OCI-M1 (cell line): ENCODE data around the gene ZBTB38.

Source experiments
- DNase-seq: peaks from one replicate; lab custom pipeline; 2025; lab: John Stamatoyannopoulos, UW

The ZBTB38 gene

DNA sequence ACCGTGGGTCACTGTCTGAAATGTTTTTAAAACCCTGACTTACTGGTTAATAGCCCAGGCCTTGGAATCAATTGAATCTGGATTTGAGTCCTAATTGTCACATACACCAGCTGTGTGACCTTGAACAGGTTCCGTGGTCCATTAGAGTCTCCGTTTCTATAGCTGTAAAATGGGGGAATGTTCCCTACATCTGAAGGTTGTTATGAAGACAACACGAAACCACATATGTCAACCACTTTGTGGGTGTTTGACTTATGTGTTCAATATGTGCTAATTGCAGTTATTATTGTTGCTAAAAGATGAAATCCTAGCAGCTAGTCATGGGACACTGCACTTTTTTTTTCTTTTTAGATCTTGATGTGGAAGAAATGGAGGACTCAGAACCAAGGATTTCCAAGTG is 35.3 kb downstream of the ZBTB38 start:
- no peak for DNase-seq

DNA sequence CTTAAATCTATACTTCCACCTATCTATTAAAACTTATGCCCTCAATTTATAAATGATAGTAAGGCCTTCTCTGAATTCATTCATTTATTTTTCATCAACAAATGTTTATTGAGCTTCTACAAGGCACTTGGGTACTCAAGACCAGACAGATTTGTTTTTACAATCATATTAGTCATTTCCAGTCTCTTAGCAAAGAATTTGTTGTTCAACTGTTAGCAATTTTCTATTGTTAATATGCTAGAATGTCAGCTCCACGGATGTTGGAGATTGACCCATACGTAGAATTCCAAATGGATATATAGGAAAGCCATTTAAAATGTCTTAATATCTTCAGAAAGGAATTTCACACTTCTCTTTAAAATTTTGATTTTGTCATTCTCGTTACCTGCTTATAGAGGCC is 36.7 kb downstream of the ZBTB38 start:
- no peak for DNase-seq

DNA sequence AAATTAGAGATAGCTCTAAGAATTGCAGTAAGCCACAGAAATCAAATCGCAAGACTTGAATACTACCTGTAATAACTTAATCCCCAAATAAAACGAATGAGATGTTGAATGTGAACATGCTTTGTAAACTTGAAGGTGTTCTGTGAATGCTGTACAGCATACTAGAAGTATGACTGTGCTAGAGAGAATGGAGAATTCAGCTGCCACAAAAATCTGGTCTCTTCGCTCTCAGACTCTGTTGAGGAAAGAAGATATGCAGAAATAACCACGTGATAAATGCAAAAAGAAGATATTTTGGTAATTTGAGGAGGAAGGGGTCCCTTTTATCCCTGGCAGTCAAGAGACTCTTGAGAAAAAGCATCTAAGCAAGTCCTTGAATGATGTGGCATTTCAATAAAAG is 37.3 kb downstream of the ZBTB38 start:
- DNase-seq = no peak

DNA sequence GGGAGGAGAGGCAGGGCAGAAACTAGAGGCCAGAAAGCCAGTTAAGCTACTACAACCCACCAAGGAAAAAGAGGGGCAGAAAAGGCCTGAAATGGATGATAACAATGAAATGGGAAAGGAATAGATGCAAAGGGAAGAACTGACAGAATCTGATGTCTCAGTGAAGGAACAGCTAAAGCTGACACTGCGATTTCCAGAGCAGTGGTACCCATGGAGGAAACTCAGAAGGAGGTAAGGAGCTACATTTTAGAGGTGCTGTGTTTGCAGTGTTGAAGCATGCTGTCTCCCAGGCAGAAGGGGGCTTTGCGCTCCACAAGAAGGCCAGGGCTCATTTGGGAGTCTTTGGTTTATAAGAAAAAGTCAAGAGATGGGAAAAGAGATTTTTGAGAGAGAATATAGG is 38.0 kb downstream of the ZBTB38 start:
- no peak for DNase-seq

DNA sequence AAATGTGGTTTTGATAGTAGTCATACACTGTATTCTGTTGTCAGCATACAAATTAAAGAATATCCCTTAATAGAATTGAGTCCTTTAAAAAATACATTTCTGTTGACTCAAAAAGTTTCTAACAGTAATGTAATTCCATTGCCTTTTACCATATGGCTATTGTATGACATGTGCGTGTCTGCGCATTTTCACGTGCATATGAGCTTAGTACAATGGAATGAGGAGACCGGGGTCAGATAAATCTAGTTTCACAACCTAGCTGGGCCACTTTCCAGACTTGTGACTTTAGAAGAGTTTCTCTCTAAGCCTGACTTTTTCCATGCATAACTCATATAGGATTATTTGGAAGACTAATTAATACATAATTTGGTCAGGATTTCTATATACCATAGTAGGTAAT is 38.7 kb downstream of the ZBTB38 start:
- no peak for DNase-seq

DNA sequence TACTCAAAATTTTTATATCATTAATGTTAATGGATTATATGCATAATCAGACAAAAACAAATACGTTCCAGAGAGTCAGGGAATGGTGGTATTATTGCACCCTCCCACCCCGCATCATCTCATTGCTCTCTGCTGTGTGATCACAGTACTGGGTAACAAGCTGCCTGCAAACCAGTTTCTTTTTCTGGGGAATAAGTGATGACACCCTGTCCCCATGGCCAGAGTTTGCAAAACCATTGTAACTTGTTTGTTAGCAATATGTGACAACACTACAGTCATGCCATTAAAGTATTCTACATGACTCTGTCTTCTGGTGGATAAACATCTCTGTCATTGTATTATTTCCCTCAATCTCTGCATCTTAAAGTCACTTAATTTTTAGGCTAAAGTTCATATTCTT is 39.5 kb downstream of the ZBTB38 start:
- no peak for DNase-seq

GRCh38 chr3:141408596-141408995 is 40.3 kb downstream of the ZBTB38 start:
- DNase-seq = no peak

- no peak for DNase-seq
These were observed 41.6 kb downstream of the ZBTB38 start for GRCh38 chr3:141409940-141410241.

GRCh38 chr3:141410408-141410807 is 42.1 kb downstream of the ZBTB38 start:
- no peak for DNase-seq

DNA sequence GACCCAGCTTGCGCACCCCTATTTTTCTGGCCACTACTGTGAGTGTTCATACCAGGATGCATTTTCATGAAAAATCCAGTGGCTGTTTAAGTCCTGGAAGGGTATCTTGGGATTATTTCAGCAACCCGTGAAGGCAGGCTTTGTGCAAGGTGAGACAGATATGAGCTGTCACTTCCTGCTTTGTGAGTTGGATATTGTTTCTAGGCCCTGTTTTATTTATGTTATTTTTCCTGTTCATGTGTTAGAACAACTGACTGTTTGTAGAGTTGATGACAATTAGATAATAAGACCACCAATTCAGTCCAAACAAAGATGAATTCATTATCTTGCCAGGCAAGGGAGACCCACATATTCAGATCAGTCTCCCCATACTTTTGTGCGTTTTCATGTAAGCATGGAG is 42.5 kb downstream of the ZBTB38 start:
- DNase-seq = no peak

DNA sequence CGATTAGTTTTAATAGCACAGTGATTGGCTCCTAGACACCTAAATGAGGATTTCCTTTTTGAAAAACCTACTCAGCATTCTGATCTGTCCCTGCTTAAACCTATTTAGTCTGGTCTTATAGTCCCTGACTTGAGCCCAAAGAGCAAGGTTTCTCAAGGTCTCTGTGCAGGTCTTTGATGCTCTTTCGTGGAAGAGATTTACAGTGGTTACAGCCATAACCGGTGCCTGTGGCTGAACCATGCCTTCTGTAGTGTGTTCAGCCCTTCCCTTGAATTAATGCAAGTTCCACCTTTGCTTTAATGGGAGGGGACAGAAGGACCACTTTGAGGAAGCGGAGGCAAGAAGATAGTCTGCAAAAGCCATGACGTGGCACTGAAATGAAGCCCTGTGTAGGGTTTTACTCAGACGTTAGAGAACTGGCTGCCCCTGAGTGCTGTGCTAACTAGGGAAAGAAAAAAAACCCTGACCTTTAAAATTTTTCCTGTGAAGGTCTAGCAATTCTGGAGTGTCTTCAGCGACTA is 43.0 kb downstream of the ZBTB38 start:
- DNase-seq = no peak

DNA sequence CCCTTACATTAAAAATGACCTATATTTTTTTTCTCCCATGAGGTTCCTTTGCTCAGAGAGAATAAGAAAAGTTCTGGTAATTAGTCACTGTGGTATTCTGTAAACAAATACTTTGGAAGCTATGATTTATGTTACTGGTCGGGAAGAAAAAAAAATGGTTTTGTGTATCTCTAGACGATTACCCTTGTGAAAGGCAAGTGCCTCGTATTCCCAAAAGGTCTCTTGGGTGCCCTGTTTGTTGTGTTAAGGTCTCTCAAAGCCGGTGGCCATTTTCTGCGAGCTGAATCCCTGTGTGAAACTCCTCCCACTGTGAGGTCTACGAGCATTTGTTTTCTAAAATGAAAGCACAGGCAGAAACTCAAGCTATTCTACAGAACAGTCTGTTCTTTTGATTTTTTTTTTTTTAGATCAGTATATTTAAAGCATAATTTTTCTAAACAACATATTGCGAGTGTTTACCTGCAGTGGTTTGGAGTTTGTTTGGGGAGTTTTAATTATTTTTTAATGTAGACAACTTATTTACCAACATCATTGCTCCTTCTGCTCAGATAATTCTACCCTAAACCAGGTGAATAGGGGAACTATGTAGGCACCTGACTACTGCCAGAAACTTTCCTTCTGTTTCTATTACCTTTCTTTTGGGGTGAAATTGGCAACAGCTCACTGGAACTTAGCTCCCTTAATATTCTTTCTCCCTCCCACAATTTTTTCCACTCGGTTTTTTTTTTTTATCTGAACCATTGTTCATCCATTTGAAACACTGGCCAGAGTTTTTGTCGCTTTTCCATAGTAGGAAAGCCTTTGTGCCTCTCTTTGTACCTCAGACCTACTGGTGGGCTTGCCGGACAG is 44.0 kb downstream of the ZBTB38 start:
- peak; percentile 81 for DNase-seq

DNA sequence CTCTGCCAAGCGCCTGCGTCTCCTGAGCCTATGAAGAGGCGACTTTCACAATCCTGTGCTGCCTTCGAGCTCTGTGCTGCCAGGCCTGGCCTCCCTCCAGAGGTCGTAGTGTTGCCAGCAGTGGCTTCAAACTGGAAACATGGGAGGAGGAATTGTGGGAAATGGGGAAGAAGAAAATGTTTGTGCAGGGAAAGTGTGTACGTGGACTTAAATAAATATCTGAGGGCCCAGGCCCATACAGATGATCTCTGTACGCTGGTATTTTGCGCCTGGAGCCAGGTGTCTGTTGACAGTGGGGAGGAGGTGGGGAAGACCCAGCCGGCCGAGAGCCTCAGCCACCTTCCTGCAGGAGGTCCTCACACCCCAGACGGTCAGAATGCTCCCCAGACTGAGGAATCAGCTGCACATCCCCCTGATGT is 44.6 kb downstream of the ZBTB38 start:
- DNase-seq = no peak

GRCh38 chr3:141413391-141413790 is 45.1 kb downstream of the ZBTB38 start:
- DNase-seq = no peak

GRCh38 chr3:141413801-141414689 is 45.7 kb downstream of the ZBTB38 start:
- no peak for DNase-seq

DNA sequence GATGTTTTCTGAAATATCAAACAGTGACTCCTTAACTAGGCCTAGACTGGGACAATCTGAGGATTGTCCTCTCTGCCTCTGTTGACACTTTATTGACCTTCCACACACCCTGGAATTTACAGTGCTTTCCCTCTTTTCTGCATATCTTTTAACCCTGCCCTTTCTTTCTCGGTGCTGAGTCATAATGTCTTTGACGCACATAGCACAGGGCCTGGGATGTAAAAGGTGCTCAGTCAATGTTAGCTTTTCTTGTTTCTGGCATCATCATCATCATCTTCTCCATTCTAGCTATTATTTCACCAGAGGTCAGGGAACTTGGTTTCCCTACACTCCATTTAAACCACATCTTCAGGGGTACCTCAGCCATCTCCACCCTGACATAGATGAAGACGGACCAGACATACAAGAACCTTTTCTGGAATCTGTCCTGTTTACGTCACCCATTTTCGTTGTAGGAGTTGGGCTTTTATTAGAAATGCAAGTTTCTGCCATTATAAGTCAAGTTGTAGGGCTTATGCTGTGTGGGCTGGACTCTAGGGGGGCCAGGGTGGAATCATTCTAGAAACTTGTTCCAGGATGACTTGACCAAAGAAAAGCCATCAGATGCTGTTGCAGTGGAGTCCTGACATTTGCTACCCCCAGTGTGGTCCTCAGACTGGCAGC is 46.6 kb downstream of the ZBTB38 start:
- DNase-seq = no peak

DNA sequence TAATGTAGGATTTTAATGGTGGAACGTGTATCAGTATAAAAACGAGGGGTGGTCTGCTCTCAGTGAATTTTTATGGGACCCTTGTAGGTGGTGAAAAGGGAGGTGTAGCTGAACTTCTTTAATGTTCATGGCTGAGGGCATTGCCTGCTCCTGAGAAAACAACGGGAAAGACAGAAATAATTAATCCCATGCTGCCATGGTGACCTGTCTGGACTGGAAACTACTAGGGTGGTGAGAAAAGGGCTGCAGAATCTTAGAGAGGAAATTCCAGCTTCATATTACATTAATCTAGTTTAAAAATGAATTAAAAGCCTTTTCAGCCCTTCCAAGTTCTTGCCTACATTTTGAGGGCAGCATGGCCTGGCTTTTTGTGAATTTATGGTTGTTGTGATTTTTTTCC is 47.6 kb downstream of the ZBTB38 start:
- no peak for DNase-seq
